Measurements from ENCODE around the gene UNC5C. TPM values are rescaled to one million over a fixed set of nuclear protein-coding genes. Genes with fewer than 3 reads are reported as not detected.
A peak's percentile ranks its signal among the peaks of the same experiment; 100 is the strongest.

The UNC5C gene
- total and polyA plus RNA-seq, 9 donors = 0.45 to 1.3 (median 0.80) TPM

- no peak overlapping the region for H3K4me3 ChIP-seq (ENCODE audit: low read length)
- no peaks in the 10 kb centered on the region for H3K9me3 ChIP-seq (replicated peaks; ENCODE audit: control insufficient read depth, low read depth, low read length)
- H3K27me3 ChIP-seq (ENCODE audit: control insufficient read depth, insufficient read depth, low read length) = no peaks in the 10 kb centered on the region
- no peak for DNase-seq
- no peak overlapping the region for H3K27ac ChIP-seq (ENCODE audit: low read length)
- no peaks in the 10 kb centered on the region for H3K4me1 ChIP-seq (ENCODE audit: control insufficient read depth, insufficient read depth, low read length)
- no peaks in the 10 kb centered on the region for H3K36me3 ChIP-seq (ENCODE audit: control insufficient read depth, insufficient read depth, low read length)
- WGBS (ENCODE audit: insufficient coverage) = 80% methylated on average over 1 of the region's 2 CpGs
These were observed 15.0 kb upstream of the UNC5C start for GRCh38 chr4:95563638-95564337.

DNA sequence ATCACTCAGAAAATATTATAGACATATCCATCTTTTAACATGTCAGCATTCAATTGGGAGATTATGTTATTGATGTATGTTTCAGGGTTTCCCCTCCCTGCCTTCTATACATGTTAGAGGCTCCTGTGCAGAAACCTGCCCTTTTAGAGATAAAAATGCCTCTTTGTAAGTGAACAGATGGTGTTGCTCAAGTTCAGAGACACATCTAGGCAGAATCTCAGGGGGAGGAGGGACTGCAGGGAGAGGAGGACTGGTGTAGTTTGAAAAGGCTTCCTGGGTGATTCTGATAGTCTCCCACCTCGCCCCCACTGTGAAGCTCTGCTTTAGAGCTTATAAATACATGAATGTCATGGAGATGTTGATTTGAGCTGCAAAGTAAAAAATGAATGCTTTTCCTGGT, 12.0 kb upstream of the UNC5C start:
- Histone ChIP-seq H3K4me1 (ENCODE audit: control insufficient read depth, insufficient read depth, low read length) (no peaks in the 10 kb centered on the region), H3K9me3 (replicated peaks; ENCODE audit: control insufficient read depth, low read depth, low read length) (no peaks in the 10 kb centered on the region), H3K36me3 (ENCODE audit: control insufficient read depth, insufficient read depth, low read length) (no peaks in the 10 kb centered on the region), H3K27ac (ENCODE audit: low read length) (no peak overlapping the region), H3K27me3 (ENCODE audit: control insufficient read depth, insufficient read depth, low read length) (no peaks in the 10 kb centered on the region), H3K4me3 (ENCODE audit: low read length) (no peak overlapping the region)
- DNase-seq = no peak
- WGBS (ENCODE audit: insufficient coverage) = no CpG with 5 or more reads among the region's 1 CpG

DNA sequence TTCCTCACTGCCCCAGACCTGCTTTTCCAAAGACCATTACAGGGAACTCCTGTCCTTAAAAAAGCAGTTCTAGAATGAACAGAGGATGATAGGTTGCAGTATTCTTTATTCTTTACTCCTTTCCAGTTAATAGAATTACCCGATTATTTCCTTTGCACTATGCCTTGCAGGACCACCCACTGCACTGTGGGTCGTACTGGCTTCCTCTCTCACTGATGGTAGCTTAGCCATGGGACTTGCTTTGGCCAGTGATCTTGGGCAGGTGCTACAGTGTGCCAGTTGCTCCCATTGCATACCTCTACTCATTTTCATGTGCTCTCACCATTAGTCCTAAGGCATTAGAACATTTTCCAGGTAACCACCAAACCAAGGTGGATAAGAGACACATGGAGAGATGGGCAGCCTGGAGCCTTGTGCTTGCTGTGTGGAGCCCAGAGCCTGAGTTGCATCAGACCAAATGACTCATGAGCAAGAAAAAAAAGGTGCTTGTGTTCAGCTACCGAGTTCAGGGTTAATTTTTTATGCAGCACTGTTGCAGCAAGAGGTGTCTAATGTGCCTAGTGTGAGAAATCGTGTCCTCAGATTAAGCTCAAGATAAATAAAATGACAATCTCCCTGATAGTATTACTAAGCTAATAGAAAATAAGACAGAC, 7.6 kb upstream of the UNC5C start:
- Histone ChIP-seq H3K27ac (ENCODE audit: low read length) (no peak overlapping the region), H3K36me3 (ENCODE audit: control insufficient read depth, insufficient read depth, low read length) (no peaks in the 10 kb centered on the region), H3K9me3 (replicated peaks; ENCODE audit: control insufficient read depth, low read depth, low read length) (no peaks in the 10 kb centered on the region), H3K27me3 (ENCODE audit: control insufficient read depth, insufficient read depth, low read length) (no peaks in the 10 kb centered on the region), H3K4me1 (ENCODE audit: control insufficient read depth, insufficient read depth, low read length) (no peaks in the 10 kb centered on the region), H3K4me3 (ENCODE audit: low read length) (no peak overlapping the region)
- no peak for DNase-seq
- 56% methylated on average over 2 of the region's 4 CpGs for WGBS (ENCODE audit: insufficient coverage)

- Histone ChIP-seq H3K27me3 (ENCODE audit: control insufficient read depth, insufficient read depth, low read length) (peaks cover 23% of the 10 kb centered on the region), H3K36me3 (ENCODE audit: control insufficient read depth, insufficient read depth, low read length) (no peaks in the 10 kb centered on the region), H3K9me3 (replicated peaks; ENCODE audit: control insufficient read depth, low read depth, low read length) (no peaks in the 10 kb centered on the region), H3K27ac (ENCODE audit: low read length) (no peak overlapping the region), H3K4me1 (ENCODE audit: control insufficient read depth, insufficient read depth, low read length) (peaks cover 5% of the 10 kb centered on the region), H3K4me3 (ENCODE audit: low read length) (no peak overlapping the region)
- no CpG with 5 or more reads among the region's 4 CpGs for WGBS (ENCODE audit: insufficient coverage)
- no peak for DNase-seq
These were observed 4.3 kb upstream of the UNC5C start for GRCh38 chr4:95552942-95553550.

DNA sequence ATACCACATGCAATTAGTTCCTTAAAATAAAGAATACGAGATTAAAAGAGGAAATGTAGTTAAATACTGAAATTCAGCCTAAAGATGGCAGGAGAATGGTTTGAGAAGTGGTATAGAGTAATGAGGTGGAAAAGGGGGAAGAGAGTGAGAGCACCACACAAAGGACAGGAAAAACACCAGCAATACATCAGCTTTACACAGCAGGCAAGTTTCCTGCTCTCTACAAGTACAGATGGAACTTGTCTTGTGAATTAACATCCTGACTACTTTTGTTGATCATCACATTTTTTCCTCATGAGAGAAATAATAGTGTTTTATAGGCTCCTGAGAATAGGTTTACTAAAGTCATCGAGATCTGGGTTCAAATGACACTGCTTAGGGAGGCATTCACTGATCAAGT, 2.9 kb upstream of the UNC5C start:
- no peak for DNase-seq
- Histone ChIP-seq H3K36me3 (ENCODE audit: control insufficient read depth, insufficient read depth, low read length) (no peaks in the 10 kb centered on the region), H3K4me3 (ENCODE audit: low read length) (no peak overlapping the region), H3K27me3 (ENCODE audit: control insufficient read depth, insufficient read depth, low read length) (peaks cover 37% of the 10 kb centered on the region), H3K9me3 (replicated peaks; ENCODE audit: control insufficient read depth, low read depth, low read length) (no peaks in the 10 kb centered on the region), H3K27ac (ENCODE audit: low read length) (no peak overlapping the region), H3K4me1 (ENCODE audit: control insufficient read depth, insufficient read depth, low read length) (peaks cover 10% of the 10 kb centered on the region)
- no CpG with 5 or more reads among the region's 2 CpGs for WGBS (ENCODE audit: insufficient coverage)

DNA sequence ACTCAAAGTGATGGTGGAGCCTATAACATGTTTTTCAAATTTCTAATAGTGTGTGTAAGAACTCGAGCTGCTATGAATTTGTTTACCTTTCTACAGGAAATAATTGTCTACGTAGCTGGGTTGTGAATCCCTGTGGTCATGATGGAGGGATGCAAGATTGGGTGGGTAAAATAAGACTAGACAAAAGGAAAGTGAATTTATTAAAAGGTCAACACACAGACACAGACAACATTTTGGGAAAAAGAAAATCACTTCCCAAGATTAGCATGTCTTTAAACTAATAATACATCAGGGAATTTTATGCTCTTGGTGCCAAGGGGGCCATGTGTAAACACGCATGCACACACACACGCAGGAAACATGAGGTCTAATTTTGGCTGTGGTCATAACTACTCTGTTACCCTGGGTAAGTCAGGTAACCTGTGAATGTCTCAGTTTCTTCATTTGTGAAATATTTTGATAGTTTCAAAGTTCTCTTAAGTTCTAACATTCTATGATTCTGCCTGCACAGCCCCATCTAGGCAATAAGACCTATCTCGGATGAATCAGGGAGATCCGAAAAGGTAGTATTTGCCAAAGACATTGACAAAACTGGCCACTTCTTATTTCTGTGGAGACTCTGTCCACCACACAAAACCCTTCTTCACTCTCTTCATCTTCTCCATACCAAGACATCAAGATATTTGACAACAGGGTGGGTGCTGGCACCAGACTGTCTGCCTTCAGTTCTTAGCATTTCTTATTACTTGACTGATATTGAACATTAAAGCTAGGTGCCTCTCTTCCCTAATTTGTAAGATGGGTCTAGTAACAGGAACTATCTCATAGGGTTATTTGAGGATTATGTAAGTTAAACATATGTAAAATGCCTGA, 1.6 kb upstream of the UNC5C start:
- H3K4me3 ChIP-seq (ENCODE audit: low read length) = peak overlapping the region; percentile 54
- no peak overlapping the region for H3K27ac ChIP-seq (ENCODE audit: low read length)
- H3K4me1 ChIP-seq (ENCODE audit: control insufficient read depth, insufficient read depth, low read length) = peaks cover 10% of the 10 kb centered on the region
- H3K9me3 ChIP-seq (replicated peaks; ENCODE audit: control insufficient read depth, low read depth, low read length) = no peaks in the 10 kb centered on the region
- H3K36me3 ChIP-seq (ENCODE audit: control insufficient read depth, insufficient read depth, low read length) = no peaks in the 10 kb centered on the region
- peaks cover 40% of the 10 kb centered on the region for H3K27me3 ChIP-seq (ENCODE audit: control insufficient read depth, insufficient read depth, low read length)
- no peak for DNase-seq
- 100% methylated on average over 2 of the region's 6 CpGs for WGBS (ENCODE audit: insufficient coverage)

GRCh38 chr4:95549246-95550114, 707 bp upstream of the UNC5C start:
- H3K27me3 ChIP-seq (ENCODE audit: control insufficient read depth, insufficient read depth, low read length) = peaks cover 40% of the 10 kb centered on the region
- DNase-seq = peak; percentile 70
- H3K4me3 ChIP-seq (ENCODE audit: low read length) = peak overlapping the region; percentile 54
- H3K36me3 ChIP-seq (ENCODE audit: control insufficient read depth, insufficient read depth, low read length) = no peaks in the 10 kb centered on the region
- H3K9me3 ChIP-seq (replicated peaks; ENCODE audit: control insufficient read depth, low read depth, low read length) = no peaks in the 10 kb centered on the region
- peaks cover 10% of the 10 kb centered on the region for H3K4me1 ChIP-seq (ENCODE audit: control insufficient read depth, insufficient read depth, low read length)
- no peak overlapping the region for H3K27ac ChIP-seq (ENCODE audit: low read length)
- under 1% methylated on average over 59 of the region's 64 CpGs for WGBS (ENCODE audit: insufficient coverage)

DNA sequence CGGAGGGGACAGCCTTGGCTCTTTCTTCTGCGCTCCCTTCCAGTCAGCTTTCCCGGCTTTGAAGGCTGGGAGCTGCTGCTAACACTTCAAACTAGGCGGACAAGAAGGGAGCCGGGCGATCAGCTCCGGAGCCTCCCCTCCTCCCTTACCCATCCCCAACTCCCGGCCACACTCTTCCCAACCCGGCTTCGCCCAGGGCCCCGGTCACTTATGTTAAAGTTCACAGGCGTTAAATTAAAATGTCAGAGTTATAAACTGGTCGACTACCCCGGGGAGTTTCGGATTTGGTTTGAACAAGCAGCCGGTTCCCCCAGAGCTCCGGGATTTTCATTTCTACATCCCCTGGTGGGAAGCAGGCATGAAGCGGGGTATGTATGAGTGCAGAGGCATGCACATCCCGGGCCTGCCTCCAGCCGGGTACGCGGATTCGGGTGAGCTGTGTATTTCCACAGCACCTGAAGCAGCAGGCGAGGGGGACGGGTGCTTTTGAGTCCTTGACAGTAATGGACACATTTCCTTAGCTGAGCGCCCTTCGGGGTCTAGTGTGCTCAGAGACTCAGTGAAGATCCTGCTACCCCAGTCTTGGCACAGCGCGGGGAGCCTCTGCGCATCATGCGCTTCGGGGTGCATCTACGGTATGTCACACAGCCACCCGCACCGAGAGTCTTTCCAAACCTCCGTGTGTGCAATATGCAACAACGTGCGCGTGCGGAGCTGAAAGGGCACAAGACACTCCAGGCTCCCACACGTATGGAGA, 880 bp downstream of the UNC5C start:
- H3K9me3 ChIP-seq (replicated peaks; ENCODE audit: control insufficient read depth, low read depth, low read length) = no peaks in the 10 kb centered on the region
- peak; percentile 42 for DNase-seq
- H3K27ac ChIP-seq (ENCODE audit: low read length) = no peak overlapping the region
- WGBS (ENCODE audit: insufficient coverage) = under 1% methylated on average over 32 of the region's 41 CpGs
- H3K4me3 ChIP-seq (ENCODE audit: low read length) = peak overlapping the region; percentile 54
- peaks cover 40% of the 10 kb centered on the region for H3K27me3 ChIP-seq (ENCODE audit: control insufficient read depth, insufficient read depth, low read length)
- no peaks in the 10 kb centered on the region for H3K36me3 ChIP-seq (ENCODE audit: control insufficient read depth, insufficient read depth, low read length)
- H3K4me1 ChIP-seq (ENCODE audit: control insufficient read depth, insufficient read depth, low read length) = peaks cover 10% of the 10 kb centered on the region

Data from muscle of leg (tissue), 11 donors.